Cardiac fibroblast (primary cell): ENCODE measurements around the gene LSP1.

Source experiments
- DNase-seq, 2 donors: peaks; one replicate each; pipeline versions ENCODE4 v3.0.0 to v3.0.0-alpha.2; 2010; ENCODE audit warnings: low read depth in 2 of 2
- H3K4me3 ChIP-seq, 2 donors: replicated peaks in 1 of 2; 1 replicate in 1 of 2; 2 replicates in 1 of 2; pipeline ENCODE4 v1.5.1; 2011; ENCODE audit warnings: low read depth in 2 of 2, low read length in 2 of 2, mild to moderate bottlenecking in 2 of 2, moderate library complexity in 1 of 2
- TF ChIP-seq, protein P1 (sequence below): IDR thresholded peaks from one replicate; pipeline ENCODE4 v1.5.1; 2011; ENCODE audit warnings: low read depth, mild to moderate bottlenecking, low read length, inconsistent platforms

LSP1 gene

DNA sequence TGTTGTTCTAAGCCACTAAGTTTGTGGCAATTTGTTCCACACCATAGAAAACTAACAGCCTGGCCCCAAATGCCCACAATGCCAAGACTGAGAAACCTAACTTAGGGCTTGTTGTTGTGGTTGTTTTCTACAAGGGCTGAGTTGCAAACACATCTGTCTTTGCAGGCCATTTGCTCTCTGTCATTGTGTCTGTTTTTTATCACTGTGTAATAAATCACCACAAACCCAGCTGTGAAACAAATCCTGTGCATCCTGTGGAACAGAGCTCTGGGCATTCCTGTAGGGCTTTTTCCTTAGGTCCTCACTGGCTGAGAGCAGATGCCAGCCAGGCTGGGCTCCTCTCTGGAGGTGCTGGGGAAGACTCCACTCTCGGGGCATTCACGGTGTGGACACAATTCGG lies 33.8 kb upstream of the LSP1 start:
- TF ChIP-seq, protein P1, sequence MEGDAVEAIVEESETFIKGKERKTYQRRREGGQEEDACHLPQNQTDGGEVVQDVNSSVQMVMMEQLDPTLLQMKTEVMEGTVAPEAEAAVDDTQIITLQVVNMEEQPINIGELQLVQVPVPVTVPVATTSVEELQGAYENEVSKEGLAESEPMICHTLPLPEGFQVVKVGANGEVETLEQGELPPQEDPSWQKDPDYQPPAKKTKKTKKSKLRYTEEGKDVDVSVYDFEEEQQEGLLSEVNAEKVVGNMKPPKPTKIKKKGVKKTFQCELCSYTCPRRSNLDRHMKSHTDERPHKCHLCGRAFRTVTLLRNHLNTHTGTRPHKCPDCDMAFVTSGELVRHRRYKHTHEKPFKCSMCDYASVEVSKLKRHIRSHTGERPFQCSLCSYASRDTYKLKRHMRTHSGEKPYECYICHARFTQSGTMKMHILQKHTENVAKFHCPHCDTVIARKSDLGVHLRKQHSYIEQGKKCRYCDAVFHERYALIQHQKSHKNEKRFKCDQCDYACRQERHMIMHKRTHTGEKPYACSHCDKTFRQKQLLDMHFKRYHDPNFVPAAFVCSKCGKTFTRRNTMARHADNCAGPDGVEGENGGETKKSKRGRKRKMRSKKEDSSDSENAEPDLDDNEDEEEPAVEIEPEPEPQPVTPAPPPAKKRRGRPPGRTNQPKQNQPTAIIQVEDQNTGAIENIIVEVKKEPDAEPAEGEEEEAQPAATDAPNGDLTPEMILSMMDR: no peak
- no peak for DNase-seq
- H3K4me3 ChIP-seq: no peak overlapping the region

DNA sequence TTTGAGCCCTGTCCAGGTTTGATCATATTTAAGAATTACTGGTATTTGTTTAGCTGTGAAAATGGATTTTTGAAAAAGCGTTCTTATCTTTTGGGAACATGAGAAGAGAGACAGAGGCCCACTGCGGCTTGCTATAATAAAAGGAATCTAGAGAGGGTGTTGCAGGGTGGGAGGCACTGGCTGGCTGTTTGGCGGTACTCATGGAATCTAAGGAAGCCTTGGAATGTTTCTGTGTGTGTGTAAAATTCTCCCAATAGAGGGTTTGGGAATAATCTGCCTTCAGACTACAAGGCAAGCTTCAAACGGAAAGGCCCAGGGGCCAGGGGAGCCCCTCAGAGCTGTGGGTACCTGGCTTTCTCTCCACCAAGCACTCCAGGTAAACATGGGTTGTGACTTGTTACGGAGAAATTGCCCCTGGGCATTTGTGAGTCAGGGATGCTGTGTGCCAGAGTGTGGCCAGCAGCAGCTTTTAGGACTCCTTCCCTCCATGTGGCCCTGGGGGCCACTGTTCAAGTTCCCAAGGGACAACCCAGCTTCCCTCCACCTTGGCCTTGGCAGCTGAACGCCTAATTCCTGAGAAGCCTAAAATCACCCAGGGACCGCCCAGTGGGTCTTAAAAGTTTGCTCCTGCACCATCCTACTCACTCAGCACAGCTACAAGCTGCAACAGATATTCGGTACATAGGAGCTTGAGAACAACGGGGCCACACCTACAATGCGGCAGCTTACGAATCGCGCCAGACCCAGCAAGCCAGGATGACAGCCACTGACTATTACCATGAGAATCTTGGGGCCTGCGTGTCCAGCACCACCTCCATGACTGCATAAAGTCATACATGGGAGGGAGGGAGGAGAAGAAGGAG lies 32.2 kb upstream of the LSP1 start:
- TF ChIP-seq, protein P1: no peak
- DNase-seq: peak in 1 of 2 donors; percentile 73
- H3K4me3 ChIP-seq: no peak overlapping the region

DNA sequence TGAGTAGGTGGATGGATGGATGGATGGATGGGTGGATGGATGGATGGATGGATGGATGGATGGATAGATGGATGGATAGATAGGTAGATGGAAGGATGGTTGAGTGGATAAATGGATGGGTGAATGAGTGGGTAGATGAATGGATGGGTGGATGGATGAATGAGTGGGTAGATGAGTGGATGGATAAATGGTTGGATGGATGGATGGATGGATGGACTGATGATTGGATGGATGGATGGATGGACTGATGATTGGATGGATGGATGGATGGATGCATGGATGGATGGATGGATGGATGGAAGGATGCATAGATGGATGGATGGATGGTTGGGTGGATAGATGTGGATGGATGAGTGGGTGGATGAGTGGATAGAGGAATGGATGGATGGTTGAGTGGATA lies 31.3 kb upstream of the LSP1 start:
- TF ChIP-seq, protein P1: no peak
- no peak overlapping the region for H3K4me3 ChIP-seq
- no peak for DNase-seq

DNA sequence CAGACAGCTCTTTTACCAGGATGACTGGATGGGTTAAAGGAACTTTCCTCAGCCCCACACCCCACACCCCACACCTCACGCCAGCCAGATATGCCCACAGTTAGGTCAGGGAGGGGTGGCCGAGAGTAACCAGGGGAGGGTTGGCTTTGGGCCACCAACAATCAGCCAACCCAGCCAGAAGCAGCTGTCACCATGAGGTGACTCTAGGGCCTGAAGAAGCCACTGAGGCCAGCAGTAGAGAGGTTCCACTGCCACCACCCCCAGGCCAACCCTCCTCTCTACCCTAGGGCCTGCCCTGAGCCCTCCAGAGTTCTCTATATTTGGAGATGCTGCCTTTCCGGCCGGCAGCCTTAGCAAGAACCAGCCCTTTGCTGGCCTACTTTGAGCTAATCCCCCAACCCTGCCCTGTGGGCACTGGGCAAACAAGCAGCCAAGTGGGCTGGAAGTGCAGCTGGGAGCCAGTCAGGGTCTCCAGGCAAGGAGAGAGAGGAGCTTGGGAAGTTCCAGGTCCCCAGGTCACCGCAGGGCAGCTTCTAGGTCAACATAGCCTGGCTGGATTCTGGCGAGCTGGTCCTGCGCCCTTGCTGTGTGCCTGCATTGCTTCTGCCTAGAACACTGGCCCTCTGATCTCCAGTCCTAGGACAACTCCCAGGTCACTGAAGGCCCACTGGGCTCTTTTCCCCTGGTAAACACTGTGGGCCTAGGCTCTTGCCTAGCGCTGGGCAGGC lies 30.1 kb upstream of the LSP1 start:
- no peak for DNase-seq
- H3K4me3 ChIP-seq: no peak overlapping the region
- TF ChIP-seq, protein P1: no peak

DNA sequence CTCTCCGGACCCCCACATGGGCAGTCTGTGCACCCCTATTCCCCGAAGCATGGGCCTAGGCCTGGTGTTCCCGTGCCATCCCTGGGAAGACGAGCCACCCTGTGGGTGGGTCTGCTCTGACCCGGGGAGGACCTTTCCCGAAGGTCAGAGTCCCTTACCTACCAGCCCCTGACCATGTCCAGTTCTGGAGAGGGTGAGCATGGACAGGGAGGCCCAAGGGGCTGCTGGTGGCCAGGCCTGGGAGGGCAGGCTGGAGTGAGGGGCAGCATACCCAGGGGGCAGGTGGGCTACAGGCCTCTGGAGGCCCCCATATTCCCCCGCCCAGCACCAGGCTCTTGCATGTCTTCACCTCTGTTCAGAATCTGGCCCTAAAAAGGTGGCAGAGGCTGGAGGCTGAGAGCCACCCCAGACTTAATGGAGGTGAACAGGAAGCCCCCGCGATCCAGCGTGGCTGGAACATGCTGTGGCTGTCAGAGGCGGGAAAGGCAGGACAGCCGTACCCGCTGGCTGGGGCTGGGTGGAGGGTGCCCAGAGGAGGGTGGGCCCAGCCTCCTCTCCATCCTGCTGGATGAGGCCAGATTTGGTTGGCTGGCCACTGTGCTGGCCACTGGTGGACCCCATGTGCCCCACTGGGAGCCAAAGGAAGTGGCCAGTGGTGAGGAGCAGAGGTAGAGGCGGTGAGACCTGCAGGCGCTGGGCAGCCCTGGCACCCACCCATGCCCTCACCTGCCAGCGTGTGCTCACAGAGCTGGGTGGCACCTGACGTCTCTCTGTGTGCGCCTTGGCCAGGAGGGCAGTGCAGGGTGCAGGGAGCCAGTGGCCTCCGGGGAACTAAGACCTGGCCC lies 29.3 kb upstream of the LSP1 start:
- DNase-seq: no peak
- TF ChIP-seq, protein P1: no peak
- no peak overlapping the region for H3K4me3 ChIP-seq

DNA sequence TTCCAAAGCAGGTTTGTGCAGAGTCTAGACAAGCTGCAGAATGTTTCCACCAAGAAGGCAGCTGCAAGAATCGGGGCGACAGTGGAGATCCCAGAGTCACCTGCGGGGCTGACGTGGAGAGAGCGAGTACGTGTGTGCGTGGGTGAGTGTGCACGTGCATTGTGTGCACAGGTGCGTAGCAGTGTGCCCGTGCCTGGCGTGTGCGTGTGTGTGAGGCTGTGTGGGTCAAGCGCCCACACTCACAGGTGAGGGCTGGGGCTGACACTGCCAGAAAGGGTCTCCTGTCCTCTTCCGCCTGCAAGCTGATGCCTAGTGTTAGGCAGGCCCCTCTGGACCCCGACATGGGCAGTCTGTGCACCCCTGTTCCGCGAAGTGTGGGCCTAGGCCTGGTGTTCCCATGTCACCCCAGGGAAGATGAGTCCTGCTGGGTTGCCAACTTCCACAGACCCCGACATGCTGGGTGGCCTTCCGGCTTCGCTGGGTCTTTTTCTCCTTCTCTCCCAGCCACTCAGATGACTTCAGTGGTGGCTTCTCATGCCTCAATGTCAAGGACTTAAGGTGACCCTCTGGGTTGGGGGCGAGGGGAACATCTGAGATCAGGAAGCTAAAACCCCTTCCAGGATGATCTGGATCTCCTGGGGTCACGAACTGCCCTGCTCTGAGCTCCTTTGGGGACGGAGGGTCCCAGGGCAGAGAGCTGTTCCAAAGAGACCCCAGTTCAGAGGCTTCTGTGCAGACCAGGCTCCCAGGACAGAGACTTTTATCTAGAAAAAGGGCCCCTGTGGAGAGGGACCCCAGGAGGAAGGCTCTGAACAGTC lies 28.5 kb upstream of the LSP1 start:
- TF ChIP-seq, protein P1: no peak
- no peak overlapping the region for H3K4me3 ChIP-seq
- DNase-seq: no peak
